Activated CD8-positive, alpha-beta T cell treated with anti-CD3 and anti-CD28 coated beads, Interleukin-2, amount 10 ng/mL, durations not matched to agents 7 days and 5 days (primary cell): ENCODE measurements around the gene P3R3URF. TPM values are rescaled to one million over a fixed set of nuclear protein-coding genes. Genes with fewer than 3 reads are reported as not detected.

Source experiments
- ATAC-seq: fragments of 150-1000 bp; cut with Tn5 transposase; one replicate; pipeline ENCODE4 v1.10.0; 2021; ENCODE audit warnings: moderate library complexity
- CTCF ChIA-PET: fragments of 350-600 bp; sonication (Branson Sonifier 250); formaldehyde crosslinking; loops from one replicate; lab custom pipeline; 2021; ENCODE audit warnings: antibody characterized with exemption; lab: Charles Lee
- POLR2A ChIA-PET: fragments of 350-600 bp; sonication (Branson Sonifier 250); formaldehyde crosslinking; loops from one replicate; lab custom pipeline; 2021; ENCODE audit warnings: antibody characterized with exemption; lab: Charles Lee
- DNase-seq: peaks from one replicate; pipeline ENCODE4 v3.0.0-alpha.2; 2020
- H3K27ac Mint-ChIP-seq: one replicate; pipeline ENCODE4 v1.8.0; 2021; ENCODE audit warnings: mild to moderate bottlenecking, mixed read lengths
- H3K27me3 Mint-ChIP-seq: one replicate; pipeline ENCODE4 v1.8.0; 2021; ENCODE audit warnings: low read depth, mixed read lengths
- H3K36me3 Mint-ChIP-seq: one replicate; pipeline ENCODE4 v1.8.0; 2021; ENCODE audit warnings: low read depth, mixed read lengths
- H3K4me1 Mint-ChIP-seq: one replicate; pipeline ENCODE4 v1.8.0; 2021; ENCODE audit warnings: low read depth, mixed read lengths
- H3K4me3 Mint-ChIP-seq: one replicate; pipeline ENCODE4 v1.8.0; 2021; ENCODE audit warnings: mild to moderate bottlenecking, mixed read lengths
- H3K9me3 Mint-ChIP-seq: one replicate; pipeline ENCODE4 v1.8.0; 2022; ENCODE audit warnings: mixed read lengths; ENCODE audit not compliant: insufficient read depth
- total RNA-seq, 2 experiments: library from RNA; stranded (reverse); gene quantifications; one replicate each; pipeline ENCODE4 v1.2.3, GENCODE V29; 2021

The P3R3URF gene
- total RNA-seq, 2 experiments from 2014 or later: not detected

DNA sequence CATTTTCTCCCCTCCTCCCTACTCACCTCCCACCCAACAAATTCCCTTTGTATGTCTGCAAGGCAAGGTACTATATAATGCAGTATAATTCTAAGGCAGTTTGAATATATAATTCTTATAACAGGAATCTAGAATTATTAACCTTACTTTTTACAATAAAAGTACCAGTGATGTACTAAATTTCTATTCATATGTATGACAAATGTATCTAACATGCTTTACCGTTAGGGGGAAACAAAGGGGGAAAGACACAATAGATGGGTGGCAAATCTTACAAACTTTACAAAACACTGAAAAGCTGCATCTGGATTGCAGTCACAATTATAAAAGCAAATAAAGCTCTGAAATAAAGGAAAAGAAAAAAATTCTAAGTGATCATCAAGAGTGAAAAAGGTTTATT lies 46.2 kb downstream of the P3R3URF start:
- H3K27me3 Mint-ChIP-seq: peaks cover 46% of the 10 kb centered on the region
- POLR2A ChIA-PET: no interaction called here
- no peak overlapping the region for H3K4me3 Mint-ChIP-seq

DNA sequence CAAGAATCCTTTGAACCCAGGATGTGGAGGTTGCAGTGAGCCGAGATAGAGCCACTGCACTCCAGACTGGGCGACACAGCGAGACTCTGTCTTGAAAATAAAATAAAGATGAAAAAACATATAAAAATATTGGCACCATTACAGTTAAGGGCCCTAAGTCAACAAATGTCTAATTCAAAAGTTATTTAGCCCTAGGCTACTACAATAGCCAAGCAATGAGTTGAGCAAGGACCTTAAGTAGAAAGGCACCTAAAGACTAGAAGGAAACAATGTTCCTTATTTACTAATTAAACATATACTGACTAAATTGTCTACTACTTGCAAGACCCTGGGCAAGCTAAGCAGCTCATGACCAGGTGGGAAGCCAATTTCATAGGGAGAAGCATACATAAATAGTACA lies 47.9 kb downstream of the P3R3URF start:
- Mint-ChIP-seq H3K4me1 (peaks cover 20% of the 10 kb centered on the region), H3K36me3 (peaks cover 2% of the 10 kb centered on the region), H3K9me3 (no peaks in the 10 kb centered on the region), H3K27ac (no peak overlapping the region), H3K4me3 (no peak overlapping the region), H3K27me3 (peaks cover 35% of the 10 kb centered on the region)
- ChIA-PET POLR2A (no interaction called here), CTCF (no interaction called here)
- no peak for DNase-seq
- ATAC-seq: no peak

More for the DNA sequence above, 46.2 kb downstream of the P3R3URF start:
- no peak for DNase-seq
- Mint-ChIP-seq H3K36me3 (peaks cover 2% of the 10 kb centered on the region), H3K9me3 (no peaks in the 10 kb centered on the region), H3K27ac (no peak overlapping the region), H3K4me1 (peaks cover 30% of the 10 kb centered on the region)
- ATAC-seq: no peak
- CTCF ChIA-PET: no interaction called here

Other genes with a start within 250 kb of the P3R3URF start
- 1 to 10 TPM; 4.8 to 5.4 TPM for gene PIK3R3, start 43.9 kb downstream of the P3R3URF start, total RNA-seq
- gene TSPAN1, start 1.4 kb downstream of the P3R3URF start, total RNA-seq: not detected
- gene POMGNT1, start 21.9 kb upstream of the P3R3URF start, total RNA-seq: 10 to 100 TPM; 25.2 to 28.4 TPM
- gene LURAP1, start 26.8 kb upstream of the P3R3URF start, total RNA-seq: not detected
- gene RAD54L, start 71.3 kb upstream of the P3R3URF start, total RNA-seq: 10 to 100 TPM; 59.3 to 63.9 TPM
- 10 to 100 TPM; 32.6 to 33.9 TPM for gene LRRC41, start 127.1 kb upstream of the P3R3URF start, total RNA-seq
- gene UQCRH, start 127.2 kb upstream of the P3R3URF start, total RNA-seq: 100 to 1,000 TPM; 333 to 343 TPM
- 10 to 100 TPM; 22.3 to 22.5 TPM for gene NSUN4, start 164.3 kb upstream of the P3R3URF start, total RNA-seq
- 1 to 10 TPM; 3.6 to 3.9 TPM for gene FAAH, start 217.8 kb upstream of the P3R3URF start, total RNA-seq